B cell (primary cell): ENCODE results near the gene ITPRIPL1. TPM values are rescaled to one million over a fixed set of nuclear protein-coding genes. Genes with fewer than 3 reads are reported as not detected.

Source experiments
- ATAC-seq: fragments of 200-7000 bp; cut with Tn5 transposase; one replicate; pipeline ENCODE4 v1.10.0; 2021; ENCODE audit warnings: low read depth, mild to moderate bottlenecking, moderate number of reproducible peaks, moderate library complexity
- CTCF ChIA-PET: fragments of 350-600 bp; sonication (Branson Sonifier 250); formaldehyde crosslinking; loops from one replicate; lab custom pipeline; 2021; ENCODE audit warnings: antibody characterized with exemption, inconsistent platforms; lab: Charles Lee
- POLR2A ChIA-PET: fragments of 350-600 bp; sonication (Branson Sonifier 250); formaldehyde crosslinking; loops from one replicate; lab custom pipeline; 2021; ENCODE audit warnings: antibody characterized with exemption; lab: Charles Lee
- DNase-seq: peaks from one replicate; pipeline ENCODE4 v3.0.0; 2013
- H2AFZ ChIP-seq: 2 replicates; pipeline ENCODE4 v1.6.1; 2012; ENCODE audit warnings: mild to moderate bottlenecking, low read depth, low read length; ENCODE audit not compliant: insufficient read depth, poor library complexity, severe bottlenecking
- H3K27ac ChIP-seq, 2 donors: 1 replicate in 1 of 2; 2 replicates in 1 of 2; pipeline ENCODE4 v1.5.1; 2012 to 2013; ENCODE audit warnings: low read length in 2 of 2, mild to moderate bottlenecking in 2 of 2, moderate library complexity in 1 of 2
- H3K27me3 ChIP-seq, 4 experiments: fragments of 200-600 bp in 1 of 4; sonication (generic) in 1 of 4; replicated peaks in 1 of 4; 1 replicate in 2 of 4; 2 replicates in 2 of 4; pipeline versions ENCODE4 v1.6.1 to v1.7.0; 2013 to 2016; ENCODE audit warnings: low read length in 3 of 4, mild to moderate bottlenecking in 2 of 4, mixed read lengths in 1 of 4, moderate library complexity in 1 of 4; ENCODE audit not compliant: insufficient read depth in 4 of 4, control insufficient read depth in 3 of 4; ENCODE audit errors: control extremely low read depth in 1 of 4
- H3K36me3 ChIP-seq, 2 experiments: replicated peaks in 1 of 2; 1 replicate in 1 of 2; 2 replicates in 1 of 2; pipeline versions ENCODE4 v1.6.1 to v1.7.1; 2013; ENCODE audit warnings: low read length in 1 of 2; ENCODE audit not compliant: insufficient read depth in 2 of 2, control insufficient read depth in 1 of 2; ENCODE audit errors: control extremely low read depth in 1 of 2, extremely low read depth in 1 of 2
- H3K4me1 ChIP-seq, 2 donors: fragments of 200-600 bp in 1 of 2; sonication (generic) in 1 of 2; 1 replicate in 1 of 2; 2 replicates in 1 of 2; pipeline versions ENCODE4 v1.5.1 to v1.6.1; 2013 to 2017; ENCODE audit warnings: low read length in 2 of 2; ENCODE audit not compliant: control insufficient read depth in 2 of 2, insufficient read depth in 2 of 2
- H3K4me2 ChIP-seq: replicated peaks from 2 replicates; pipeline ENCODE3; 2012; ENCODE audit warnings: mild to moderate bottlenecking, low read depth, low read length; ENCODE audit not compliant: poor library complexity, severe bottlenecking
- H3K4me3 ChIP-seq, 5 experiments: fragments of 200-600 bp in 1 of 5; sonication (generic) in 1 of 5; 1 replicate in 3 of 5; 2 replicates in 2 of 5; pipeline versions ENCODE4 v1.5.1 to v1.7.0; 2011 to 2016; ENCODE audit warnings: low read length in 4 of 5, mild to moderate bottlenecking in 4 of 5, low read depth in 2 of 5, control low read depth in 1 of 5, moderate library complexity in 1 of 5; ENCODE audit not compliant: insufficient read depth in 1 of 5; ENCODE audit errors: control extremely low read depth in 1 of 5, extremely low read depth in 1 of 5
- H3K79me2 ChIP-seq: fragments of 200-600 bp; sonication (generic); one replicate; pipeline ENCODE4 v1.6.0; 2016; ENCODE audit warnings: low read length; ENCODE audit not compliant: control insufficient read depth, insufficient read depth
- H3K9ac ChIP-seq: fragments of 200-600 bp; sonication (generic); 2 replicates; pipeline ENCODE4 v1.6.1; 2017; ENCODE audit warnings: mild to moderate bottlenecking, low read length, moderate library complexity
- H3K9me3 ChIP-seq, 3 donors: one replicate each; pipeline versions ENCODE4 v1.6.1 to v1.7.1; 2013; ENCODE audit warnings: low read length in 2 of 3; ENCODE audit not compliant: control insufficient read depth in 2 of 3, insufficient read depth in 1 of 3; ENCODE audit errors: control extremely low read depth in 1 of 3
- H4K20me1 ChIP-seq: 2 replicates; pipeline ENCODE4 v1.6.0; 2012; ENCODE audit warnings: mild to moderate bottlenecking, low read length; ENCODE audit not compliant: insufficient read depth, control insufficient read depth, poor library complexity, severe bottlenecking
- H3K27ac Mint-ChIP-seq: one replicate; pipeline ENCODE4 v1.8.0; 2021; ENCODE audit warnings: mixed read lengths
- H3K27me3 Mint-ChIP-seq: one replicate; pipeline ENCODE4 v1.8.0; 2021; ENCODE audit warnings: mixed read lengths
- H3K4me1 Mint-ChIP-seq: one replicate; pipeline ENCODE4 v1.8.0; 2021; ENCODE audit warnings: mixed read lengths
- H3K4me3 Mint-ChIP-seq: one replicate; pipeline ENCODE4 v1.8.0; 2021; ENCODE audit warnings: mixed read lengths
- H3K9me3 Mint-ChIP-seq: one replicate; pipeline ENCODE4 v1.8.0; 2022; ENCODE audit warnings: mixed read lengths; ENCODE audit not compliant: insufficient read depth
- CTCF ChIP-seq: fragments of 200-600 bp; IDR thresholded peaks from one replicate; pipeline ENCODE4 v1.8.0; 2022; ENCODE audit warnings: antibody characterized with exemption, mild to moderate bottlenecking
- EZH2 ChIP-seq: IDR thresholded peaks from 2 replicates; pipeline ENCODE4 v1.6.1; 2012; ENCODE audit warnings: borderline replicate concordance, low read depth, mild to moderate bottlenecking, moderate library complexity, low read length; ENCODE audit not compliant: insufficient read depth, poor library complexity, severe bottlenecking
- WGBS: methylation state at CpG from one replicate; pipeline ENCODE4 v1.1.5; 2013; ENCODE audit warnings: missing lambda C conversion rate; ENCODE audit not compliant: insufficient coverage; 5-methylcytosine and 5-hydroxymethylcytosine counted together
- intact Hi-C: fragments of 100-400 bp; cut with micrococcal nuclease; formaldehyde crosslinking; loops from one replicate; pipeline ENCODE4 v1.10.0; 2022
- polyA minus RNA-seq: library from RNA; depleted of rRNA, polyadenylated mRNA; stranded (reverse); fragments of >200 nt; gene quantifications from 2 replicates; pipeline ENCODE4 v1.2.3, GENCODE V29; 2012
- polyA plus RNA-seq: library from polyadenylated mRNA; depleted of rRNA; stranded (reverse); fragments of >200 nt; gene quantifications from 2 replicates; pipeline ENCODE4 v1.2.3, GENCODE V29; 2012
- total RNA-seq, 2 donors: library from RNA; stranded (reverse); fragments of 120-200 nt in 1 of 2; gene quantifications; 1 replicate in 1 of 2; 2 replicates in 1 of 2; pipeline versions ENCODE4 v1.2.3 to v1.2.4, GENCODE V29; 2013 to 2022

The ITPRIPL1 gene
- 4.2 and 4.8 TPM in 2 replicates for total RNA-seq
- total RNA-seq (2013) = 3.2 TPM
- 1.8 and 2.6 TPM in 2 replicates for polyA plus RNA-seq
- 2.8 and 4.1 TPM in 2 replicates for polyA minus RNA-seq

GRCh38 chr2:96325041-96325883, at the start of gene ITPRIPL1:
Gene ITPRIPL1 (plus strand): TSS chr2:96325317. CDS start chr2:96325840, 523 bp downstream.
- Histone ChIP-seq H3K4me3 (peak within 1 kb of the TSS; percentile 57 to 81 (median 70)), H3K27me3 (no peaks in the 10 kb centered on the region), H2AFZ (peak within 1 kb of the TSS; percentile 86), H3K4me2 (peak within 1 kb of the TSS; percentile 88), H3K4me1 (peaks cover 25 to 40% of the 10 kb centered on the region in 2 donors), H4K20me1 (no peaks in the 10 kb centered on the region), H3K79me2 (peaks cover 5% of the 10 kb centered on the region), H3K9ac (peak within 1 kb of the TSS; percentile 74), H3K36me3 (no peaks in the 10 kb centered on the region), H3K9me3 (no peaks in the 10 kb centered on the region), H3K27ac (peak within 1 kb of the TSS; percentile 25 to 47)
- ChIA-PET POLR2A (interaction anchor here (1.9 to 2.5 kb wide), 2 partner anchors 10 to 20 kb away, joined by 7 to 16 read pairs; partner anchors contain the start of genes NCAPH and SNRNP200), CTCF (interaction anchor here (0.9 kb wide), 1 partner anchor 11 kb away, joined by 4 read pairs; no protein-coding TSS in a partner anchor)
- intact Hi-C loops = loop anchor here (1.0 to 10.0 kb wide), 4 partner anchors 10 to 310 kb away; partner anchors contain the start of genes ARID5A, CIAO1, KANSL3 and NCAPH
- H3K4me3 Mint-ChIP-seq = peak within 1 kb of the TSS; percentile 95
- 2% methylated on average over 46 of the region's 58 CpGs for WGBS
- DNase-seq (peak; percentile 52), ATAC-seq (no peak)
- peaks cover 34% of the 10 kb centered on the region for H3K4me1 Mint-ChIP-seq
- H3K27me3 Mint-ChIP-seq = no peaks in the 10 kb centered on the region
- no peaks in the 10 kb centered on the region for H3K9me3 Mint-ChIP-seq
- H3K27ac Mint-ChIP-seq = peak within 1 kb of the TSS; percentile 82
- TF ChIP-seq EZH2 = no peak

GRCh38 chr2:96276787-96277499, 48.2 kb upstream of the ITPRIPL1 start:
- no peaks in the 10 kb centered on the region for H3K4me1 Mint-ChIP-seq
- Histone ChIP-seq H2AFZ (no peak overlapping the region), H3K36me3 (peaks cover 6 to 78% of the 10 kb centered on the region in 2 experiments), H3K27ac (no peak overlapping the region), H3K4me3 (no peak overlapping the region), H3K4me1 (no peaks in the 10 kb centered on the region), H3K79me2 (no peaks in the 10 kb centered on the region), H3K27me3 (no peaks in the 10 kb centered on the region), H3K4me2 (no peak overlapping the region), H3K9ac (no peak overlapping the region), H4K20me1 (no peaks in the 10 kb centered on the region), H3K9me3 (no peaks in the 10 kb centered on the region)
- H3K27ac Mint-ChIP-seq = no peak overlapping the region
- CTCF ChIA-PET = interaction anchor here (1.2 kb wide), 1 partner anchor 10 kb away, joined by 4 read pairs; the partner anchor contains the start of gene CIAO1
- TF ChIP-seq EZH2 (no peak), CTCF (no peak)
- WGBS = 95% methylated on average over 15 of the region's 21 CpGs
- POLR2A ChIA-PET = interaction anchor here (0.6 kb wide), 1 partner anchor 401 kb away, joined by 3 read pairs; no protein-coding TSS in a partner anchor
- no peak for DNase-seq
- H3K4me3 Mint-ChIP-seq = no peak overlapping the region
- no peak for ATAC-seq
- no peaks in the 10 kb centered on the region for H3K9me3 Mint-ChIP-seq
- intact Hi-C loops = no loop called here
- no peaks in the 10 kb centered on the region for H3K27me3 Mint-ChIP-seq
